GM12878 (cell line): Measurements from ENCODE around the gene ATP12A. TPM values are rescaled to one million over a fixed set of nuclear protein-coding genes. Genes with fewer than 3 reads are reported as not detected.

Source experiments
- ATAC-seq: fragments of 200-7000 bp; cut with Tn5 transposase; 3 replicates; pipeline ENCODE4 v1.9.1; 2020; ENCODE audit warnings: mild to moderate bottlenecking, moderate library complexity
- BruUV-seq: library from RNA; stranded (reverse); fragments of 400-500 nt; replicated peaks from 2 replicates; lab custom pipeline; 2021; lab: Mats Ljungman, UMichigan
- CTCF ChIA-PET: fragments of 300-600 bp; sonication (Branson Sonifier 250); formaldehyde crosslinking; extraction: SDS; loops from one replicate; lab custom pipeline; 2021; ENCODE audit warnings: inconsistent platforms; lab: Yijun Ruan, JAX
- POLR2A ChIA-PET: fragments of 350-600 bp; formaldehyde crosslinking; extraction: SDS; loops from one replicate; lab custom pipeline; 2021; ENCODE audit warnings: inconsistent platforms; lab: Charles Lee
- RAD21 ChIA-PET: fragments of 300-600 bp; sonication (Branson Sonifier 250); formaldehyde crosslinking; loops from one replicate; lab custom pipeline; 2023; ENCODE audit warnings: antibody characterized with exemption; ENCODE audit not compliant: unreplicated experiment; lab: Charles Lee
- SMC1A ChIA-PET: fragments of 300-600 bp; sonication (Branson Sonifier 250); formaldehyde crosslinking; loops from one replicate; lab custom pipeline; 2023; ENCODE audit not compliant: unreplicated experiment, uncharacterized antibody; lab: Charles Lee
- DNase-seq: peaks from one replicate; pipeline ENCODE4 v3.0.0-alpha.2; 2011; ENCODE audit warnings: low read depth, low spot score
- FAIRE-seq: peaks from 3 replicates; lab custom pipeline; 2011; peaks lifted over from hg19 to GRCh38; lab: Jason Lieb, UNC
- H2AFZ ChIP-seq: 2 replicates; pipeline ENCODE4 v1.6.0; 2011; ENCODE audit warnings: low read depth, low read length, control low read depth; ENCODE audit not compliant: control insufficient read depth
- H3K27ac ChIP-seq: 2 replicates; pipeline ENCODE4 v1.5.1; 2011; ENCODE audit warnings: control low read depth; ENCODE audit not compliant: control insufficient read depth, insufficient read depth
- H3K27me3 ChIP-seq, 2 experiments: replicated peaks in 1 of 2; 2 replicates each; pipeline versions ENCODE4 v1.6.0 to v1.6.1; 2011; ENCODE audit warnings: low read length in 1 of 2; ENCODE audit not compliant: control insufficient read depth in 2 of 2, insufficient read depth in 2 of 2
- H3K36me3 ChIP-seq, 2 experiments: 2 replicates each; pipeline ENCODE4 v1.5.1; 2011; ENCODE audit warnings: low read length in 1 of 2; ENCODE audit not compliant: control insufficient read depth in 2 of 2, insufficient read depth in 2 of 2
- H3K4me1 ChIP-seq: 2 replicates; pipeline ENCODE4 v1.6.1; 2011; ENCODE audit warnings: mild to moderate bottlenecking, low read length, moderate library complexity, mixed read lengths; ENCODE audit not compliant: control insufficient read depth, insufficient read depth
- H3K4me2 ChIP-seq: 2 replicates; pipeline ENCODE4 v1.6.0; 2011; ENCODE audit warnings: control low read depth; ENCODE audit not compliant: control insufficient read depth, insufficient read depth
- H3K4me3 ChIP-seq: fragments of 200-600 bp; sonication (generic); 2 replicates; pipeline ENCODE4 v1.5.1; 2016
- H3K79me2 ChIP-seq: 2 replicates; pipeline ENCODE4 v1.6.0; 2011; ENCODE audit warnings: low read length; ENCODE audit not compliant: control insufficient read depth, insufficient read depth
- H3K9ac ChIP-seq: 2 replicates; pipeline ENCODE4 v1.8.0; 2011; ENCODE audit warnings: low read length, control low read depth, mixed read lengths; ENCODE audit not compliant: control insufficient read depth, insufficient read depth
- H3K9me3 ChIP-seq: replicated peaks from 3 replicates; pipeline ENCODE4 v1.5.1; 2011; ENCODE audit warnings: mild to moderate bottlenecking, low read length; ENCODE audit not compliant: control insufficient read depth, insufficient read depth
- H4K20me1 ChIP-seq: 2 replicates; pipeline ENCODE4 v1.6.0; 2011; ENCODE audit not compliant: control insufficient read depth, insufficient read depth
- CREM ChIP-seq: IDR thresholded peaks from 2 replicates; pipeline ENCODE4 v1.6.1; 2014; ENCODE audit warnings: antibody characterized with exemption, low read depth
- HCFC1 ChIP-seq: fragments of 150-350 bp; IDR thresholded peaks from 2 replicates; pipeline ENCODE4 v1.6.1; 2014; ENCODE audit warnings: low read length
- IKZF2 ChIP-seq, 2 experiments: fragments of 450-650 bp; IDR thresholded peaks; 2 replicates each; pipeline ENCODE4 v1.6.1; 2017; ENCODE audit warnings: mild to moderate bottlenecking in 2 of 2, moderate library complexity in 2 of 2
- LARP7 ChIP-seq: fragments of 450-650 bp; IDR thresholded peaks from 2 replicates; pipeline ENCODE4 v1.6.1; 2017; ENCODE audit warnings: mild to moderate bottlenecking
- MYC ChIP-seq: IDR thresholded peaks from 2 replicates; pipeline ENCODE4 v1.6.1; 2011; ENCODE audit warnings: mild to moderate bottlenecking, low read length, moderate library complexity, inconsistent platforms; ENCODE audit not compliant: insufficient read depth, insufficient replicate concordance, insufficient read length, severe bottlenecking
- PKNOX1 ChIP-seq: fragments of 450-650 bp; IDR thresholded peaks from 2 replicates; pipeline ENCODE4 v1.6.1; 2016; ENCODE audit warnings: mild to moderate bottlenecking
- POLR2AphosphoS2 ChIP-seq: IDR thresholded peaks from 2 replicates; pipeline ENCODE4 v1.6.1; 2011; ENCODE audit warnings: low read depth, mild to moderate bottlenecking, low read length, improper control_type of control experiment, moderate library complexity
- RB1 ChIP-seq: fragments of 450-650 bp; formaldehyde crosslinking; IDR thresholded peaks from 2 replicates; pipeline ENCODE4 v1.6.1; 2017; ENCODE audit warnings: mild to moderate bottlenecking, borderline replicate concordance
- ZBTB4 ChIP-seq: fragments of 450-650 bp; formaldehyde crosslinking; IDR thresholded peaks from 2 replicates; pipeline ENCODE4 v1.4.0; 2022; ENCODE audit warnings: mild to moderate bottlenecking, moderate library complexity
- WGBS: methylation state at CpG from one replicate; pipeline ENCODE4 v1.1.6; 2016; ENCODE audit warnings: low lambda C conversion rate; ENCODE audit not compliant: insufficient replicate concordance, insufficient coverage; ENCODE audit errors: missing lambda C conversion rate; 5-methylcytosine and 5-hydroxymethylcytosine counted together
- in situ Hi-C: fragments of 300-500 bp; cut with MboI; formaldehyde crosslinking; loops from 9 replicates; pipeline ENCODE4 v1.14.3; 2018; ENCODE audit warnings: mixed read lengths
- intact Hi-C: fragments of 100-400 bp; cut with micrococcal nuclease; formaldehyde crosslinking; loops from one replicate; pipeline ENCODE4 v1.14.2; 2022; ENCODE audit not compliant: unreplicated experiment
- polyA plus RNA-seq, 11 experiments: library from polyadenylated mRNA; depleted of rRNA in 4 of 11; unstranded in 6 of 11; stranded (reverse) in 5 of 11; fragments of >200 nt; fragmentation: Nextera tagmentation in 4 of 11; fragmentation: Illumina TruSeq in 1 of 11; extraction: Ambion mirVana in 4 of 11; extraction: Trizol in 1 of 11; gene quantifications; 1 replicate in 1 of 11; 2 replicates in 10 of 11; pipeline versions ENCODE4 v1.2.1 to v1.2.3, GENCODE V29; 2011 to 2016; ENCODE audit warnings: inconsistent platforms in 2 of 11, missing spikeins in 2 of 11, low read depth in 1 of 11
- total RNA-seq, 4 experiments: library from RNA; depleted of rRNA in 3 of 4; stranded (reverse); fragments of >200 nt in 3 of 4; fragmentation: Illumina TruSeq in 1 of 4; extraction: Trizol in 1 of 4; gene quantifications; 2 replicates each; pipeline versions ENCODE4 v1.2.1 to v1.2.3, GENCODE V29; 2013 to 2021

Gene ATP12A
- total and polyA plus RNA-seq, 10 of the 15 experiments (the other 5 are each of a cell fraction or from before 2014, with no cell fraction given), result 0.02 to 0.08 (median 0.04) TPM; not detected in 6

DNA sequence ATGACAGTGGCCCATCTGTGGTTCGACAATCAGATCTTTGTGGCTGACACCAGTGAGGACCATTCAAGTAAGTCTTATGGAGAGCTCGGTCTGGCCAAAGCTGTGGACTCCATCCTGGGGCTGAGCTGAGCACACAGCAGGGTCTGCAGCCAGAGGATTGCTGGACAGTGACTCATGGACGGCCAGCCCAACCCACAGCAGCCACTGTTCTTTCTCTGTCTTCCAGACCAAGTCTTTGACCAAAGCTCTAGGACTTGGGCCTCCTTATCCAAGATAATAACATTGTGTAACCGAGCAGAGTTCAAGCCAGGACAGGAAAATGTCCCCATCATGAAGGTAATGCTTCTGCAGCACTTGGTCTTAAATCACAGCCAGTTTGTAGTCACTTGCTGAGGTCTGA is 12.4 kb downstream of the ATP12A start:
- no peak overlapping the region for H3K9ac ChIP-seq
- in situ Hi-C loops, result no loop called here
- WGBS, result 0% methylated on average over 4 of the region's 4 CpGs
- ATAC-seq (no peak), DNase-seq (no peak), FAIRE-seq (no peak)
- ChIA-PET SMC1A (interaction anchor here (0.7 to 2.7 kb wide), 7 partner anchors 9 to 488 kb away, joined by 3 to 14 read pairs (median 3); no protein-coding TSS in a partner anchor), RAD21 (interaction anchor here (1.2 kb wide), 1 partner anchor 37 kb away, joined by 3 read pairs; no protein-coding TSS in a partner anchor), POLR2A (no interaction called here), CTCF (interaction anchor here (0.9 to 2.8 kb wide), 13 partner anchors 10 to 302 kb away, joined by 3 to 43 read pairs (median 3); no protein-coding TSS in a partner anchor)
- H2AFZ ChIP-seq, result no peak overlapping the region
- no peak overlapping the region for H3K4me3 ChIP-seq
- no peak for TF ChIP-seq PKNOX1
- no peak for TF ChIP-seq HCFC1
- no peak for TF ChIP-seq ZBTB4 (CRISPR knock-in tag)
- TF ChIP-seq MYC, result no peak
- no peak for TF ChIP-seq RB1
- no peak for TF ChIP-seq LARP7
- TF ChIP-seq POLR2AphosphoS2, result no peak
- TF ChIP-seq CREM, result no peak
- TF ChIP-seq IKZF2 (IDR thresholded peaks at IDR 0.05), result no peak
- intact Hi-C loops, result loop anchor here (5.0 kb wide), 1 partner anchor 305 kb away; no protein-coding TSS in a partner anchor
- H3K79me2 ChIP-seq, result no peaks in the 10 kb centered on the region
- no peaks in the 10 kb centered on the region; the same call in 1 of the 2 replicates for H3K4me1 ChIP-seq
- BruUV-seq, result no TSS peak
- no peaks in the 10 kb centered on the region for H3K9me3 ChIP-seq
- no peak overlapping the region for H3K4me2 ChIP-seq
- no peaks in the 10 kb centered on the region for H4K20me1 ChIP-seq
- no peak overlapping the region for H3K27ac ChIP-seq
- H3K36me3 ChIP-seq, result no peaks in the 10 kb centered on the region
- H3K27me3 ChIP-seq, result peaks cover 0 to 6% of the 10 kb centered on the region in 2 experiments; a peak in 3 of 4 replicates
